ENCODE measurements around the gene AP2A2.

Gene AP2A2

DNA sequence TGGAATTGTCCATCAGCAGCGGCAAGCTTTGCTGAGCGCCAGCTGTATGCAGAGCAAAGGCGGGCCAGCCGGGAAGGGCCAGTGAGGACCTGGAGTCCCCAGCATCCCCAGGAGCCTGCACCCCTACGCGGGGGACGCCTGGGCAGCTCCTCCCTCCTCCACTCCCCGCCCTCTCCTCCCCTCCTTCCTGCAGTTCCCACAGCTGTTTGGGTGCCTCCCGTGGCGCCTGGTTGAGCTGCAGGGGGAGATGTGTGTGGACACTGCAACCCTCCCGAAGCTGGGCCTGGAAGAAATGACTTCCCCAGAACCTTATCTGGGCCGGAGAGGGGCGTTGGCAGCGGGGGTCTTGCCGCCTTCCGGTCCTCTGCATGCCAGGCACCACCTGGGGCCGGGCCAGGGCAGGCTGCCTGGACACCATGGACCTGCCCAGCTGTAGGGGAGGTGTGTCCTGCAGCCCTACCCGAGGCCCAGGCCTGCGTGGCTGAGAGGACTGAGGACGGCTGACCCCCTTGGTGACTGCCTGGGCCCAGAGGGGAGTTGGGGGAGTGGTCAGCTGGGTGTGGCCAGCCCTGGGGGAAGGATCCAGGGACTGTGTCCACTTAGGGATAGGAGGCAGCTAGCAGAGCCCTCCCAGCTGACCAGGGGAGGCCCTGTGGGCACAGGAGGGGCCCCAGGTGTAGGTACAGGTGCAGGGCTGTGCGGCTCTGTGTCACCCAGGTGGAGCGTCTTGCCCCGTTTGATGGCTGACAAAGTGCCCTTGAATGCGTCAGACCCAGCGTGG lies 127.6 kb downstream of the AP2A2 start:
- no peak for DNase-seq

DNA sequence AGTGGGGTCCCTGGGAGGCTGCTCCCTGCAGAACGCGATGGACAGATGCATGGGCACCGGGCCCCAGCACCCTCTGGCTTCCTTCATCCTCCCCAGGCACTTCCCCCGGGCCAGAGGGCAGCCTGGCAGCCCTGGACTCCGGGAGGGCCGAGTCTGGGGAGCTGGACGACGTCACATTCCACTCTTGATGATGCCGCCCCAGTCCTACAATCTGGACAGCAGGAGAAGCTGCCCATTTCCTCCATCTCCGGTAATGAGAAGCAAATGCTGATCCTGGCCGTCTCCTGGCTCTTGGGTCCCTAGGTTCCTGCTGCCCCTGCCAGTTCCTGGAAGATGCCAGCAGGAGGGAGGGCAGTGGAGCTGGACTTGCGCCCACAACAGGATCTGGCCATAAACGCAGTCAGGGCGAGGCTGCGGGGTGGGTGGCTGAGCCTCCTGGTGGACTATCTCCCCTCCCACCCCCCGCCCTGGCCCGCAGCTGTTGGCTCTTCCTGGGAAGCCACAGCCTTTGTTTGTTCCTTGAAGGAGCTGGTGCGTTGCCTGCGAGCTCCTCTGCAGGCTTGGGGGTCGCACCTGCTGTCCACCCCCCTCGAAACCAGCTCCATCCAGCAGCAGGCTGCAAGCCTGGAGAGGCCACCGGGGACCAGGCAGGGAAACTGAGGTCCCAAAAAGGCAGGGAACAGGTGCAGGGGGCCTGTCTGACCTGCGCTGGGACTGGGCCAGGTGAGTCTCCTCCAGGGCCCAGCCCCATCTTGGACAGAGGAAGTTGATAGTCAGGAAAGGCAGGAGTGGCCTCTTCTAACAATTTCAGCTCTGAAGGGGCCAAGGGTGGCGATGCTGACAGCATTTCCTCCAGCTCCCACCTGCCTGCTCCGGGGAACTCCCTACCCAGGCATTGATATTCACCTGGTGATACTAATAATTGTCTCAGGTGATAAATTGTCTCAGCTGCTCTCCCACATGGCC lies 128.8 kb downstream of the AP2A2 start:
- DNase-seq = no peak

DNA sequence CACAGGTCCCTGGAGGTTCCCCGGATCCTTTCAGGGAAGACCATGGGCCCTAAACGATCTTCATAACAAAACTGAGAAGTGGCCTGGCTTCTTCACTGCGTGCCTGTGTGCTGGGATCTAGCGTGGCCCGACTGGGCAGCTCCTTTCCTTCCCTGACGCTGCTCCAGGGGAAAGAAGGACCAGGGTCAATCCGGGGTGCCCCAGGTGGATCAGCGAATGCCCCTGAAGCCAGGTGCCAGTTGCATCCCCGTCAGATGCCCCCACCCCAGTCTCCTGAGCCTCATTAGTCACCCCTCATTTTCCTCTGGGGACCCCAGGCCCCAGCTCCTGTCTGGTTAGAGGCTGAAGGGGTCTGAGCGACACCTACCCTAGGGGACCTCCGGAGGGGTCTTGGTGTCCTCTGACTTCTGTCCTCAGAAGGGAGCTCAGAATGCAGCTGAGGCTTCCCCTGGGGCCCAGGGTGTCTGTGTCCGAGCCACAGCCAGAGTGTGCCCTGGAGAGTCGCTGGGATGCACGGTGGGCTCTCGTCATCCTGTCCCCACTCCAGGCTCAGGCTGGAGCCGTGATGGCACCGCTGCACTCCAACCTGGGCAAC lies 129.5 kb downstream of the AP2A2 start:
- DNase-seq = no peak

DNA sequence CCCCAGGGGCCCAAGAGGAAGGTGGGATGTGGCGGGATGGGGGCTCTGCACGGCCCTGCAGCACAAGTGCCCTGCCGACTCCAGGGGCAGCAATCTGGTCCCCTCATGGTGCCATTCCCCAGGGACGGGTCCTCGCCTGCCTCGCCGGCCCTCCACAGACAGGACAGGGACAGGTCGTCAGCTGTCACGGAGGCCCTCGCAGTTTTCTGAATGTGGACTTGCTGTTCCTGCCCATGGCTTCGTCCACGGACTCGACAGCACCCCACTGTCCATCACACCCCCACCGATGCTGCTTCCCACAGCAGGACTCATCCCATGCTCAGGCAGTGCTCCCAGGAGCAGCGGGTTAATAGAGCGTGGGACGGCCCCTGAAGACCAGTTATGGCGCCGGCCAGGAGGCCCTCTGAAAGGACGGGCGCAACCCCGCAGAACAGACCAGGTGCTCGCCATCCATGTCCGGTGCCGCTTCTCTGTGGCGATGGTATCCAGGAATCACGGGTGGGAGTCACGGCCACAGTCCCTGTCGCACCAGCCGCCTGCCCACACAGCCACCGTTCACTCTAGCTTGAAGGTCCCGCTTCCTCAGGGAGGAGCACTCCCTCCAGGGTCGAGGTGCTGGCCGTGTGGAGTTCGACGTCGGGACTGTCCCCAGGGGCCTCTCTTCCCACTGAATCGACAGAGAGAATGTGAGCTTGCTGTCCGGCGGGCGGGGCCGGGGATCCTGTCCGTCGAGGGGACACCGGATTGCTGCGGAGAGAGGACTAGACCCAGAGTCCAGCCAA lies 130.5 kb downstream of the AP2A2 start:
- no peak for DNase-seq

DNA sequence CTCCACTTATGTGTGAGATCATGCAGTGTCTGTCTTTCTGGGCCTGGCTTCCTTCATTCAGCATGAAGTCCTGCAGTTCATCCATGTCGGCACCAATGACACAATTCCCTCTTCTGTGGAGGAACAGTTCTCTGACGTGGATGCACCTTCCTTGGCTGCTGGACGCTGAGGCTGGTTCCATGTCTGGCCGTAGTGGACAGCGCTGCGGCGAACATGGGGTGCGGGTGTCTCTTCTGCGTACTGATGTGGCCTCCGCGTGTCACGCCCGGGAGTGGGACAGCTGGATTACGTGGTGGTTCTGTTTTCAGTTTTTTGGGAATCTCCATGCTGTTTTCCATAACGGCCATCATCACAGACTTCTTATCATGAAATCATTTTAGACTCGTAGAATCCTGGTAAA lies 132.1 kb downstream of the AP2A2 start:
- DNase-seq = no peak

DNA sequence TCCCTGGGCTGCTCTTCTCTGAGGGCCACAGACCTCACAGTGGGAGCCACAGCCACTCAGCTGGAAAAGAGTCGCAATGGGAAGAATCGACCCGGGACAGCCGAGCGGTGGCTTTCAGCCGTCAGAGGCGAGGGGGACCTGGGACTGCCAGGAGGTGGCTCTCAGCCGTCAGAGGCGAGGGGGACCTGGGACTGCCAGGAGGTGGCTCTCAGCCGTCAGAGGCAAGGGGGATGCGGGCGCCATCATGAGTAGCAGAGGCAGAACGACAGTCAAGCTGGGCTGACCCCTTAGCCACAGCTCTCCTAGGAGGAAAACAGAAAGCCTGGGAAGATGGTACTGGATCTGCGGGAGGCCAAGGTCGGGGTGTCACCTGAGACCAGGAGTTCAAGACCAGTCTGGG lies 134.1 kb downstream of the AP2A2 start:
- no peak for DNase-seq

DNA sequence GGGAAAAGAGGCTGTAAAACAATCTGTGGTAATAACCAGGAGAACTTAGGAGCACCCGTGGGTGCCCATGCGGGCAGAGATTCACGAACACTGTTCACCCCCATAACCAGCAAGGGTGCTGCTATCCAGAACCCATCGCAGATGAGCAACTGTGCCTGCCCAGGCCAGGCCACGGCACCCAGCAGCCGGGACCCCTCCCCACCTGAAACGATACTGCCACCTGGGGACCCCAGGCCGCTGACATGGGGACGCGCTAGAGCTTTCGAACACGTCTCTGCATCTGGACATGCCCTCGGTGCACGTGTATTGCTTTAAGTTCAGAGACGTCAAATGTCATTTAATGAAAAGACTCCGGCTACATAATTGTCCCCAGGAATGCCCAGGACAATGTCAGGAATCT lies 134.7 kb downstream of the AP2A2 start:
- DNase-seq = no peak

DNA sequence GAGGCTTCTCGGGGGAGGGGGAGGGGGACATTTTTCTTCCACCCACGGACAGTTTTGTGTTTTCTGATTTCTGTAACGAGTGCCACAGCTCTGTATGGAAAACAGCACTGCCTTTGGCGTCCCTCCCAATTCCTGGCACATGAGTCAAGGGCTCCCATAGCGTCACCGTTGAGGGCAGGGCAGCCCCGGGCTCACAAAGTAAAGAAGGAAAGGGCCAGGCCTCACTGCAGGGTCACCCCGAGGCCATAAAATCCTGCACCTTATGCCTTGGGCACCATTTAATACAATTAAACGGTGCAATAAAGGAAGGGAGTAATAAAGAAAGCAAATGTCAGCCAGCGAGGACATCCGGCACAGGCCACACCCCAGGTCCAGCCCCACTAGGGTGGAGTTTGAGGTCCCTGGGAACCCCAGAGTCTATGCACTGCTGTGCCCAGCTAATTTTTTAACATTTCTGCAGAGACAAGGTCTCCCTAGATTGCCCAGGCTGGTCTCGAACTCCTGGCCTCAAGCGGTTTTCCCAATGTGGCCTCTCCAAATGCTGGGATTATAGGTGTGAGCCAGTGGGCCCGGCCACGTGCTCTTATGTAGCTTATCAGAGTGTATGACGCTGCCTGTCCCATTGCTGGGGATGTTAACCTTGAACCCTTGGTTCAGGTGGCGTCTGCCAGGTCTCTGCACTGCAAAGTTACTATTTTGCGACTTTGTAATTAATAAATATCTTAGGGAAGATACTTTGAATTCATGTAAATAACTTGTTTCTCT lies 135.4 kb downstream of the AP2A2 start:
- no peak for DNase-seq

Data from amygdala (tissue), 56 donors.